ENCODE data around the gene KCNMB4.

The KCNMB4 gene

DNA sequence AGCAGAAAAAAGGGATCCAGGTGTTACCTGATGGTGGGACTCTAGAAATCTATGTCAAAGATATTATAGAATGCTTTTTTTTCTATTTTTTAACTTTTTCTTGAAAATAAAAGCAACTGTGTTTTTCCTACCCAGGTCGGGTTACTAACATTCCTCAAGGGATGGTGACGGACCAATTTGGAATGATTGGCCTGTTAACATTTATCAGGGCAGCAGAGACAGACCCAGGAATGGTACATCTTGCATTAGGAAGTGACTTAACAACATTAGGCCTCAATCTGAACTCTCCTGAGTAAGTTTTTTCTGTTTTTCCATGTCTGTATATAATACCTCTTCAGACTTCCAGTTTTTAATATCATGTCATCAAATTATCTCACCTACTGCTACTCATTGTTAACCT is 27.6 kb upstream of the KCNMB4 start:
- H3K9me3 ChIP-seq (ENCODE audit: severe bottlenecking), result no peaks in the 10 kb centered on the region
- H3K36me3 ChIP-seq (ENCODE audit: low read depth), result peaks cover 85% of the 10 kb centered on the region
- ATAC-seq (ENCODE audit: low read depth) (no peak), DNase-seq (ENCODE audit: low spot score) (no peak)
- H3K4me3 ChIP-seq (ENCODE audit: severe bottlenecking), result no peak overlapping the region
- H3K4me1 ChIP-seq (ENCODE audit: insufficient read depth, poor library complexity, severe bottlenecking), result no peaks in the 10 kb centered on the region
- TF ChIP-seq, protein P1, sequence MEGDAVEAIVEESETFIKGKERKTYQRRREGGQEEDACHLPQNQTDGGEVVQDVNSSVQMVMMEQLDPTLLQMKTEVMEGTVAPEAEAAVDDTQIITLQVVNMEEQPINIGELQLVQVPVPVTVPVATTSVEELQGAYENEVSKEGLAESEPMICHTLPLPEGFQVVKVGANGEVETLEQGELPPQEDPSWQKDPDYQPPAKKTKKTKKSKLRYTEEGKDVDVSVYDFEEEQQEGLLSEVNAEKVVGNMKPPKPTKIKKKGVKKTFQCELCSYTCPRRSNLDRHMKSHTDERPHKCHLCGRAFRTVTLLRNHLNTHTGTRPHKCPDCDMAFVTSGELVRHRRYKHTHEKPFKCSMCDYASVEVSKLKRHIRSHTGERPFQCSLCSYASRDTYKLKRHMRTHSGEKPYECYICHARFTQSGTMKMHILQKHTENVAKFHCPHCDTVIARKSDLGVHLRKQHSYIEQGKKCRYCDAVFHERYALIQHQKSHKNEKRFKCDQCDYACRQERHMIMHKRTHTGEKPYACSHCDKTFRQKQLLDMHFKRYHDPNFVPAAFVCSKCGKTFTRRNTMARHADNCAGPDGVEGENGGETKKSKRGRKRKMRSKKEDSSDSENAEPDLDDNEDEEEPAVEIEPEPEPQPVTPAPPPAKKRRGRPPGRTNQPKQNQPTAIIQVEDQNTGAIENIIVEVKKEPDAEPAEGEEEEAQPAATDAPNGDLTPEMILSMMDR (IDR thresholded peaks at IDR 0.05; ENCODE audit: poor library complexity, severe bottlenecking), result no peak
- H3K27me3 ChIP-seq (ENCODE audit: insufficient read depth, poor library complexity, severe bottlenecking), result no peaks in the 10 kb centered on the region
- H3K27ac ChIP-seq (ENCODE audit: poor library complexity, severe bottlenecking), result no peak overlapping the region

DNA sequence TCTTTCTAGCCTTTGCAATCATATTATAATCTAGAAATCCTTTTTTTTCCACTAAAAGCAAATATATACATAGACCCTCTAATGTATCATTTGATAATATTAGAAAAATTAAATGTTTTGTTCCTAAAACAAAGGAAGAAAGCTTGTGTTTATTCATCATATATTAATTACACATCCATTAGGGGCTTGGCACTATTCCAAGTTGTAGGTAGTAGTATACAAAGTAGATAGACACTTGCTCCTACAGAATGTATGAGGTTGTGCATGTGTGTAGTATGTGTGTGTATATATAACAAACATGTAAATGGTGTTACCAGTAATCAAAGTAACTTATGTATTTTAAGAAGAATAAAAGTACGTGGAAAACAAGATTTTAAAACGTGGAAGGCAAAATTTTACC is 15.0 kb upstream of the KCNMB4 start:
- H3K4me3 ChIP-seq (ENCODE audit: severe bottlenecking), result no peak overlapping the region
- no peak overlapping the region for H3K27ac ChIP-seq (ENCODE audit: poor library complexity, severe bottlenecking)
- TF ChIP-seq, protein P1 (IDR thresholded peaks at IDR 0.05; ENCODE audit: poor library complexity, severe bottlenecking), result no peak
- H3K27me3 ChIP-seq (ENCODE audit: insufficient read depth, poor library complexity, severe bottlenecking), result no peaks in the 10 kb centered on the region
- H3K9me3 ChIP-seq (ENCODE audit: severe bottlenecking), result no peaks in the 10 kb centered on the region
- no peaks in the 10 kb centered on the region for H3K4me1 ChIP-seq (ENCODE audit: insufficient read depth, poor library complexity, severe bottlenecking)
- ATAC-seq (ENCODE audit: low read depth) (no peak), DNase-seq (ENCODE audit: low spot score) (no peak)
- peaks cover 51% of the 10 kb centered on the region for H3K36me3 ChIP-seq (ENCODE audit: low read depth)

DNA sequence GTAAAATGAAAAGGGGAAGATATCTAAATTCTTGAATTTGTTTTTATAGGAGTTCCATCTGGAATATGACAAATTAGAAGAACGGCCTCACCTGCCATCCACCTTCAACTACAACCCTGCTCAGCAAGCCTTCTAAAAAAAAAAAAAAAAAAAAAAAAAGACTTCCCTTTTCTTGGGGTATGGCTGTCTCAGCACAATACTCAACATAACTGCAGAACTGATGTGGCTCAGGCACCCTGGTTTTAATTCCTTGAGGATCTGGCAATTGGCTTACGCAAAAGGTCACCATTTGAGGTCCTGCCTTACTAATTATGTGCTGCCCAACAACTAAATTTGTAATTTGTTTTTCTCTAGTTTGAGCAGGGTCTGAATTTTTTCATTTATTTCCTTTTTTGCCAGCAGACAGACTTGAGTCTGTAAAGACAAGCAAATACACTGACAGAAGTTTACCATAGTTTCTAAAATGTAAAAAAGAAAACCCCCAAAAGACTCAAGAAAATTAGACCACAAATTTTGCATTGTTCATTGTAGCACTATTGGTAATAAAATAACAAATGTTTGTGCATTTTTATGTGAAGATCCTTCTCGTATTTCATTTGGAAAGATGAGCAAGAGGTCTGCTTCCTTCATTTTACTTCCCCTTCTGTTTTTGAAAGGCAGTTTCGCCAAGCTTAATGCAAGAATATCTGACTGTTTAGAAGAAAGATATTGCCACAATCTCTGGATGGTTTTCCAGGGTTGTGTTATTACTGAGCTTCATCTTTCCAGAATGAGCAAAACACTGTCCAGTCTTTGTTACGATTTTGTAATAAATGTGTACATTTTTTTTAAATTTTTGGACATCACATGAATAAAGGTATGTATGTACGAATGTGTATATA is 12.1 kb upstream of the KCNMB4 start:
- TF ChIP-seq, protein P1 (IDR thresholded peaks at IDR 0.05; ENCODE audit: poor library complexity, severe bottlenecking), result no peak
- Histone ChIP-seq H3K27ac (ENCODE audit: poor library complexity, severe bottlenecking) (no peak overlapping the region), H3K27me3 (ENCODE audit: insufficient read depth, poor library complexity, severe bottlenecking) (no peaks in the 10 kb centered on the region)

DNA sequence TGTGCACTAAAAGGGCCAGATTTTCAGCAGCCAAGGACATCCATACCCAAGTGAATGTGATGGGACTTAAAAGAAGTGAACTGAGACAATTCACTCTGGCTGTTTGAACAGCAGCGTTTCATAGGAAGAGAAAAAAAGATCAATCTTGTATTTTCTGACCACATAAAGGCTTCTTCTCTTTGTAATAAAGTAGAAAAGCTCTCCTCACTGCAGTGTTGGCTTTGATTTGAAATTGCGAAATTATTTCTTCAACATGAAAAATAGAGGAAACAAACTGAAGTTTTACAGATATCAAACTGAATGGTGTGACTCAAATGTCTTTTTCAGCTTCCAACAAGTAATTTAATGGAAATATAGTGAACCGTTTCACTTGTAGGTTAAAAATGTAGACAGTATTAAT is 11.3 kb upstream of the KCNMB4 start:
- ATAC-seq (ENCODE audit: low read depth) (no peak), DNase-seq (ENCODE audit: low spot score) (no peak)
- Histone ChIP-seq H3K4me3 (ENCODE audit: severe bottlenecking) (no peak overlapping the region), H3K27ac (ENCODE audit: poor library complexity, severe bottlenecking) (no peak overlapping the region), H3K4me1 (ENCODE audit: insufficient read depth, poor library complexity, severe bottlenecking) (no peaks in the 10 kb centered on the region), H3K36me3 (ENCODE audit: low read depth) (peaks cover 22% of the 10 kb centered on the region), H3K27me3 (ENCODE audit: insufficient read depth, poor library complexity, severe bottlenecking) (no peaks in the 10 kb centered on the region), H3K9me3 (ENCODE audit: severe bottlenecking) (no peaks in the 10 kb centered on the region)
- TF ChIP-seq, protein P1 (IDR thresholded peaks at IDR 0.05; ENCODE audit: poor library complexity, severe bottlenecking), result no peak

More for the DNA sequence above, 12.1 kb upstream of the KCNMB4 start:
- H3K4me3 ChIP-seq (ENCODE audit: severe bottlenecking), result no peak overlapping the region
- peaks cover 29% of the 10 kb centered on the region for H3K36me3 ChIP-seq (ENCODE audit: low read depth)
- DNase-seq (ENCODE audit: low spot score), result no peak
- no peaks in the 10 kb centered on the region for H3K9me3 ChIP-seq (ENCODE audit: severe bottlenecking)
- H3K4me1 ChIP-seq (ENCODE audit: insufficient read depth, poor library complexity, severe bottlenecking), result no peaks in the 10 kb centered on the region
- no peak for ATAC-seq (ENCODE audit: low read depth)

DNA sequence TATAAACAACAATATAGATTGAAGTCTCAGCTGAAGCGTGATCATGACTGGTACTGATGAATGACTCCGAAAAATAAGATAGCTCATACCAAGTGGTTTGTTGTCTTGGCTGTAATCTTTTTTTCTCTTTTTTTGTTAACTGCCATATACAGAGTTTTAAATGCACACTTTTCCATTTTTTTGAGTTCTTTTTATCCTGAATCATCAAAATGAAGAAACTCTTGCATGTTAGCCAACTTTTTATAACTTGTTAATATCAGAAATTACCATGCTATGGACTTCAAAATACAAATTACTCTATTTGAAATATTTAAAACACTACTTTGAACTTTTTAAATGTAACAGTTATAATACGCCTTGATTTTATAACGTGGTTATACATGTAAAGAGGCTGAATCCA is 10.1 kb upstream of the KCNMB4 start:
- Histone ChIP-seq H3K27me3 (ENCODE audit: insufficient read depth, poor library complexity, severe bottlenecking) (no peaks in the 10 kb centered on the region), H3K9me3 (ENCODE audit: severe bottlenecking) (no peaks in the 10 kb centered on the region), H3K4me1 (ENCODE audit: insufficient read depth, poor library complexity, severe bottlenecking) (no peaks in the 10 kb centered on the region), H3K4me3 (ENCODE audit: severe bottlenecking) (no peak overlapping the region), H3K27ac (ENCODE audit: poor library complexity, severe bottlenecking) (no peak overlapping the region), H3K36me3 (ENCODE audit: low read depth) (peaks cover 13% of the 10 kb centered on the region)
- no peak for ATAC-seq (ENCODE audit: low read depth)
- DNase-seq (ENCODE audit: low spot score), result no peak
- TF ChIP-seq, protein P1 (IDR thresholded peaks at IDR 0.05; ENCODE audit: poor library complexity, severe bottlenecking), result no peak

Data from RWPE2 (cell line).